Activated CD4-positive, alpha-beta T cell treated with anti-CD3 and anti-CD28 coated beads, Interleukin-2, amount 10 ng/mL, durations not matched to agents 7 days and 5 days (primary cell): ENCODE measurements around the gene FAM241A. TPM values are rescaled to one million over a fixed set of nuclear protein-coding genes. Genes with fewer than 3 reads are reported as not detected.
"Not testable (repeated sequence)": the region's sequence is repeated elsewhere in the genome, so short reads cannot be mapped to it uniquely, and the experiment has no call there.

Source experiments
- CTCF ChIA-PET: fragments of 350-600 bp; sonication (Branson Sonifier 250); formaldehyde crosslinking; loops from one replicate; lab custom pipeline; 2021; ENCODE audit warnings: antibody characterized with exemption; lab: Charles Lee
- POLR2A ChIA-PET: fragments of 350-600 bp; sonication (Branson Sonifier 250); formaldehyde crosslinking; loops from one replicate; lab custom pipeline; 2021; ENCODE audit warnings: antibody characterized with exemption; lab: Charles Lee
- DNase-seq: peaks from one replicate; pipeline ENCODE4 v3.0.0-alpha.2; 2020
- H3K27ac Mint-ChIP-seq: one replicate; pipeline ENCODE4 v1.8.0; 2021; ENCODE audit warnings: mild to moderate bottlenecking, moderate library complexity, mixed read lengths
- H3K27me3 Mint-ChIP-seq: one replicate; pipeline ENCODE4 v1.8.0; 2021; ENCODE audit warnings: mixed read lengths
- H3K36me3 Mint-ChIP-seq: one replicate; pipeline ENCODE4 v1.8.0; 2021; ENCODE audit warnings: low read depth, mixed read lengths
- H3K4me1 Mint-ChIP-seq: one replicate; pipeline ENCODE4 v1.8.0; 2021; ENCODE audit warnings: mixed read lengths
- H3K4me3 Mint-ChIP-seq: one replicate; pipeline ENCODE4 v1.8.0; 2021; ENCODE audit warnings: mild to moderate bottlenecking, moderate library complexity, mixed read lengths
- H3K9me3 Mint-ChIP-seq: one replicate; pipeline ENCODE4 v1.8.0; 2021; ENCODE audit warnings: mixed read lengths
- total RNA-seq, 2 experiments: library from RNA; stranded (reverse); gene quantifications; one replicate each; pipeline ENCODE4 v1.2.3, GENCODE V29; 2021

FAM241A gene
- total RNA-seq, 2 experiments from 2014 or later, result 1.2 to 1.5 TPM

- DNase-seq, result no peak
- Mint-ChIP-seq H3K27ac (no peak overlapping the region), H3K4me1 (peaks cover 31% of the 10 kb centered on the region), H3K36me3 (no peaks in the 10 kb centered on the region), H3K9me3 (no peaks in the 10 kb centered on the region), H3K4me3 (no peak overlapping the region), H3K27me3 (no peaks in the 10 kb centered on the region)
- ChIA-PET POLR2A (no interaction called here), CTCF (interaction anchor here (0.6 to 0.7 kb wide), 2 partner anchors 40 to 97 kb away, joined by 3 to 4 read pairs; no protein-coding TSS in a partner anchor)
Observed at GRCh38 chr4:112142182-112142581, 3.1 kb upstream of the FAM241A start.

- CTCF ChIA-PET, result no interaction called here
- peaks cover 46% of the 10 kb centered on the region for H3K4me1 Mint-ChIP-seq
- H3K9me3 Mint-ChIP-seq, result no peaks in the 10 kb centered on the region
- no peak overlapping the region for H3K27ac Mint-ChIP-seq
- H3K36me3 Mint-ChIP-seq, result no peaks in the 10 kb centered on the region
- no peak overlapping the region for H3K4me3 Mint-ChIP-seq
- DNase-seq, result no peak
- POLR2A ChIA-PET, result no interaction called here
- no peaks in the 10 kb centered on the region for H3K27me3 Mint-ChIP-seq
Observed at GRCh38 chr4:112143781-112144180, 1.5 kb upstream of the FAM241A start.

- Mint-ChIP-seq H3K36me3 (no peaks in the 10 kb centered on the region), H3K27me3 (no peaks in the 10 kb centered on the region), H3K9me3 (no peaks in the 10 kb centered on the region), H3K4me3 (peak overlapping the region; percentile 66), H3K27ac (peak overlapping the region; percentile 75), H3K4me1 (peaks cover 46% of the 10 kb centered on the region)
- no peak for DNase-seq
- POLR2A ChIA-PET, result no interaction called here
- CTCF ChIA-PET, result interaction anchor here (1.5 kb wide), 1 partner anchor 10 kb away, joined by 5 read pairs; no protein-coding TSS in a partner anchor
Observed at GRCh38 chr4:112144546-112145325, 518 bp upstream of the FAM241A start.

- no peaks in the 10 kb centered on the region for H3K27me3 Mint-ChIP-seq
- DNase-seq, result peak; percentile 59
- no peaks in the 10 kb centered on the region for H3K36me3 Mint-ChIP-seq
- CTCF ChIA-PET, result interaction anchor here (1.5 kb wide), 1 partner anchor 11 kb away, joined by 5 read pairs; no protein-coding TSS in a partner anchor
- peak overlapping the region; percentile 88 for H3K27ac Mint-ChIP-seq
- H3K9me3 Mint-ChIP-seq, result no peaks in the 10 kb centered on the region
- POLR2A ChIA-PET, result interaction anchor here (0.6 kb wide), 1 partner anchor 49 kb away, joined by 3 read pairs; no protein-coding TSS in a partner anchor
- peak overlapping the region; percentile 83 for H3K4me3 Mint-ChIP-seq
- peaks cover 46% of the 10 kb centered on the region for H3K4me1 Mint-ChIP-seq
Observed at GRCh38 chr4:112145790-112146501, 692 bp downstream of the FAM241A start.

- peak overlapping the region; percentile 83 for H3K4me3 Mint-ChIP-seq
- ChIA-PET CTCF (no interaction called here), POLR2A (interaction anchor here (0.6 kb wide), 2 partner anchors 22 to 49 kb away, joined by 3 to 4 read pairs; no protein-coding TSS in a partner anchor)
- H3K4me1 Mint-ChIP-seq, result peaks cover 44% of the 10 kb centered on the region
- H3K27ac Mint-ChIP-seq, result peak overlapping the region; percentile 88
- no peak for DNase-seq
- peaks cover 2% of the 10 kb centered on the region for H3K36me3 Mint-ChIP-seq
- no peaks in the 10 kb centered on the region for H3K27me3 Mint-ChIP-seq
- no peaks in the 10 kb centered on the region for H3K9me3 Mint-ChIP-seq
Observed at GRCh38 chr4:112146502-112146813, 1.2 kb downstream of the FAM241A start.

GRCh38 chr4:112147697-112148096 lies 2.4 kb downstream of the FAM241A start:
- ChIA-PET CTCF (interaction anchor here (1.0 to 1.8 kb wide), 3 partner anchors 11 to 49 kb away, joined by 3 to 5 read pairs (median 3); no protein-coding TSS in a partner anchor), POLR2A (no interaction called here)
- H3K27ac Mint-ChIP-seq, result no peak overlapping the region
- DNase-seq, result no peak
- H3K36me3 Mint-ChIP-seq, result peaks cover 2% of the 10 kb centered on the region
- no peaks in the 10 kb centered on the region for H3K27me3 Mint-ChIP-seq
- peaks cover 45% of the 10 kb centered on the region for H3K4me1 Mint-ChIP-seq
- no peaks in the 10 kb centered on the region for H3K9me3 Mint-ChIP-seq
- H3K4me3 Mint-ChIP-seq, result peak overlapping the region; percentile 83

- POLR2A ChIA-PET, result no interaction called here
- H3K36me3 Mint-ChIP-seq, result peaks cover 5% of the 10 kb centered on the region
- H3K27ac Mint-ChIP-seq, result no peak overlapping the region
- CTCF ChIA-PET, result interaction anchor here (1.1 kb wide), 1 partner anchor 11 kb away, joined by 3 read pairs; no protein-coding TSS in a partner anchor
- H3K27me3 Mint-ChIP-seq, result no peaks in the 10 kb centered on the region
- no peaks in the 10 kb centered on the region for H3K9me3 Mint-ChIP-seq
- no peak overlapping the region for H3K4me3 Mint-ChIP-seq
- no peak for DNase-seq
- peaks cover 46% of the 10 kb centered on the region for H3K4me1 Mint-ChIP-seq
Observed at GRCh38 chr4:112150920-112151319, 5.7 kb downstream of the FAM241A start.

- H3K27ac Mint-ChIP-seq, result no peak overlapping the region
- ChIA-PET POLR2A (interaction anchor here (0.8 kb wide), 1 partner anchor 20 kb away, joined by 4 read pairs; no protein-coding TSS in a partner anchor), CTCF (interaction anchor here (1.1 kb wide), 1 partner anchor 23 kb away, joined by 3 read pairs; no protein-coding TSS in a partner anchor)
- DNase-seq, result no peak
- H3K36me3 Mint-ChIP-seq, result peaks cover 5% of the 10 kb centered on the region
- no peaks in the 10 kb centered on the region for H3K9me3 Mint-ChIP-seq
- H3K4me1 Mint-ChIP-seq, result peaks cover 33% of the 10 kb centered on the region
- no peaks in the 10 kb centered on the region for H3K27me3 Mint-ChIP-seq
- H3K4me3 Mint-ChIP-seq, result no peak overlapping the region
Observed at GRCh38 chr4:112152521-112152920, 7.3 kb downstream of the FAM241A start.

- H3K27me3 Mint-ChIP-seq, result no peaks in the 10 kb centered on the region
Observed at GRCh38 chr4:112153211-112153791, 8.0 kb downstream of the FAM241A start.

GRCh38 chr4:112156112-112156511 lies 10.9 kb downstream of the FAM241A start:
- no peak for DNase-seq
- Mint-ChIP-seq H3K4me1 (peaks cover 20% of the 10 kb centered on the region), H3K4me3 (no peak overlapping the region), H3K27me3 (no peaks in the 10 kb centered on the region), H3K27ac (no peak overlapping the region), H3K9me3 (peaks cover 9% of the 10 kb centered on the region), H3K36me3 (peaks cover 13% of the 10 kb centered on the region)
- ChIA-PET POLR2A (interaction anchor here (0.6 kb wide), 1 partner anchor 20 kb away, joined by 4 read pairs; no protein-coding TSS in a partner anchor), CTCF (interaction anchor here (0.8 to 1.6 kb wide), 2 partner anchors 9 to 12 kb away, joined by 3 to 6 read pairs; no protein-coding TSS in a partner anchor)

More at GRCh38 chr4:112153211-112153791, 8.0 kb downstream of the FAM241A start:
- ChIA-PET POLR2A (interaction anchor here (0.8 kb wide), 1 partner anchor 19 kb away, joined by 4 read pairs; no protein-coding TSS in a partner anchor), CTCF (interaction anchor here (1.6 kb wide), 1 partner anchor 12 kb away, joined by 3 read pairs; no protein-coding TSS in a partner anchor)
- H3K9me3 Mint-ChIP-seq, result no peaks in the 10 kb centered on the region
- no peak overlapping the region for H3K4me3 Mint-ChIP-seq
- H3K4me1 Mint-ChIP-seq, result peaks cover 27% of the 10 kb centered on the region
- peaks cover 5% of the 10 kb centered on the region for H3K36me3 Mint-ChIP-seq
- no peak for DNase-seq
- no peak overlapping the region for H3K27ac Mint-ChIP-seq

- no peak overlapping the region for H3K4me3 Mint-ChIP-seq
- H3K27ac Mint-ChIP-seq, result no peak overlapping the region
- no peak for DNase-seq
- H3K9me3 Mint-ChIP-seq, result peaks cover 11% of the 10 kb centered on the region
- ChIA-PET CTCF (interaction anchor here (0.8 to 1.6 kb wide), 2 partner anchors 8 to 12 kb away, joined by 3 to 6 read pairs; no protein-coding TSS in a partner anchor), POLR2A (interaction anchor here (0.6 kb wide), 1 partner anchor 19 kb away, joined by 4 read pairs; no protein-coding TSS in a partner anchor)
- H3K4me1 Mint-ChIP-seq, result peaks cover 19% of the 10 kb centered on the region
- H3K36me3 Mint-ChIP-seq, result peaks cover 16% of the 10 kb centered on the region
- no peaks in the 10 kb centered on the region for H3K27me3 Mint-ChIP-seq
Observed at GRCh38 chr4:112156553-112156952, 11.3 kb downstream of the FAM241A start.

- Mint-ChIP-seq H3K9me3 (peaks cover 22% of the 10 kb centered on the region), H3K4me1 (peaks cover 17% of the 10 kb centered on the region), H3K36me3 (peaks cover 16% of the 10 kb centered on the region)
- H3K4me3 Mint-ChIP-seq, CTCF ChIA-PET, H3K27ac Mint-ChIP-seq, DNase-seq, POLR2A ChIA-PET, H3K27me3 Mint-ChIP-seq: not testable (repeated sequence)
Observed at GRCh38 chr4:112163706-112164105, 18.5 kb downstream of the FAM241A start.
